ENCODE measurements around the gene PTBP2.

DNA sequence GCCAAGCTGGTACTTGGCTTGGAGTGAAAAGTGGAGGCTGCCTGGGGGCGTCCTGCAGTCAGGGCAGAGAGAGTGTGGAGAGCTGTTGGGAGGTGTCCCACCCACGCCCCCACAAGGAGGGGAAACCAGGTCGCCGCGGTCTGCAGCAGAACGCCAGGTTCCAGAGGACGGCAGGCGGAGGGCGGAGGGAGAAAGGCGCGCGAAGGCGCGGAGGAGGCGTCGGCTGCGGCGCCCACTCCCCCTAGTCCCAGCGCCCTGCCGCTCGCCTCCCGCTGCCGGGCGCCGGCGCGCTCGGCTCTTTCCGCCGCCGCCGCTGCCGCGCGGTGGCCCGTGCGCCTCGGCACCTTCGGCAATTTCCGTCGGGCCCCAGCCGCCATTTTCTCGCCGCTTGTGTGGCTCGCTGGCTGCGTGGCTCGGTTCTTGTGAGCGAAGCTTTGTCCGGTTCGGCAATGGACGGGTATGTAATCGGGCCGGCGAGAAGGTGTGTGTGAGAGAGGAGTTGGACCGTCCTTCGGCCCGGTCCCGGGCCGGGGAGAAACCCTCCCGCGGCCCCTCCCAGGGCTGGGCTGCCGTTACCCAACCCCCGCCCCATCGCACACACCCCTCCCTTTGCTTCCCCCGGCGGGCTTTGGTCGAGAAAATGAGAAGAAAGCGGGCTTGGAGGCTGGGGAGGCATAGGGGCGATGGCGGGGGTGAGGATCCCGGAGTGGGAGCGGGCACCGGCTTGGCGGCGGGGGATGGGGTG, at the start of gene PTBP2:
- TF ChIP-seq, protein P1, sequence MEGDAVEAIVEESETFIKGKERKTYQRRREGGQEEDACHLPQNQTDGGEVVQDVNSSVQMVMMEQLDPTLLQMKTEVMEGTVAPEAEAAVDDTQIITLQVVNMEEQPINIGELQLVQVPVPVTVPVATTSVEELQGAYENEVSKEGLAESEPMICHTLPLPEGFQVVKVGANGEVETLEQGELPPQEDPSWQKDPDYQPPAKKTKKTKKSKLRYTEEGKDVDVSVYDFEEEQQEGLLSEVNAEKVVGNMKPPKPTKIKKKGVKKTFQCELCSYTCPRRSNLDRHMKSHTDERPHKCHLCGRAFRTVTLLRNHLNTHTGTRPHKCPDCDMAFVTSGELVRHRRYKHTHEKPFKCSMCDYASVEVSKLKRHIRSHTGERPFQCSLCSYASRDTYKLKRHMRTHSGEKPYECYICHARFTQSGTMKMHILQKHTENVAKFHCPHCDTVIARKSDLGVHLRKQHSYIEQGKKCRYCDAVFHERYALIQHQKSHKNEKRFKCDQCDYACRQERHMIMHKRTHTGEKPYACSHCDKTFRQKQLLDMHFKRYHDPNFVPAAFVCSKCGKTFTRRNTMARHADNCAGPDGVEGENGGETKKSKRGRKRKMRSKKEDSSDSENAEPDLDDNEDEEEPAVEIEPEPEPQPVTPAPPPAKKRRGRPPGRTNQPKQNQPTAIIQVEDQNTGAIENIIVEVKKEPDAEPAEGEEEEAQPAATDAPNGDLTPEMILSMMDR (IDR thresholded peaks at IDR 0.05): peak in 2 of 6 experiments; percentile 31 to 33
- TF ChIP-seq POLR2AphosphoS5 (IDR thresholded peaks at IDR 0.05): peak; percentile 22 to 25
